ENCODE results near the gene CUL4A.

- TF ChIP-seq, protein P1, sequence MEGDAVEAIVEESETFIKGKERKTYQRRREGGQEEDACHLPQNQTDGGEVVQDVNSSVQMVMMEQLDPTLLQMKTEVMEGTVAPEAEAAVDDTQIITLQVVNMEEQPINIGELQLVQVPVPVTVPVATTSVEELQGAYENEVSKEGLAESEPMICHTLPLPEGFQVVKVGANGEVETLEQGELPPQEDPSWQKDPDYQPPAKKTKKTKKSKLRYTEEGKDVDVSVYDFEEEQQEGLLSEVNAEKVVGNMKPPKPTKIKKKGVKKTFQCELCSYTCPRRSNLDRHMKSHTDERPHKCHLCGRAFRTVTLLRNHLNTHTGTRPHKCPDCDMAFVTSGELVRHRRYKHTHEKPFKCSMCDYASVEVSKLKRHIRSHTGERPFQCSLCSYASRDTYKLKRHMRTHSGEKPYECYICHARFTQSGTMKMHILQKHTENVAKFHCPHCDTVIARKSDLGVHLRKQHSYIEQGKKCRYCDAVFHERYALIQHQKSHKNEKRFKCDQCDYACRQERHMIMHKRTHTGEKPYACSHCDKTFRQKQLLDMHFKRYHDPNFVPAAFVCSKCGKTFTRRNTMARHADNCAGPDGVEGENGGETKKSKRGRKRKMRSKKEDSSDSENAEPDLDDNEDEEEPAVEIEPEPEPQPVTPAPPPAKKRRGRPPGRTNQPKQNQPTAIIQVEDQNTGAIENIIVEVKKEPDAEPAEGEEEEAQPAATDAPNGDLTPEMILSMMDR (IDR thresholded peaks at IDR 0.05; ENCODE audit: low read depth, low read length, poor library complexity, severe bottlenecking), result no peak
- no peak for TF ChIP-seq EZH2phosphoT487 (IDR thresholded peaks at IDR 0.05; ENCODE audit: borderline replicate concordance, low read length)
Observed at GRCh38 chr13:113187883-113188665, 21.3 kb upstream of the CUL4A start.
